ENCODE data around the gene ZAP70.
A peak's percentile ranks its signal among the peaks of the same experiment; 100 is the strongest.
"Not testable (repeated sequence)": the region's sequence is repeated elsewhere in the genome, so short reads cannot be mapped to it uniquely, and the experiment has no call there.

ZAP70 gene

GRCh38 chr2:97713296-97714083 is at the start of gene ZAP70:
ZAP70 (plus strand) TSS chr2:97713576; CDS start chr2:97724037, 10,461 bp downstream.
- DNase-seq: peak; percentile 74 to 81
- Mint-ChIP-seq H3K9me3 (no peaks in the 10 kb centered on the region), H3K27me3 (no peaks in the 10 kb centered on the region), H3K4me3 (peak within 1 kb of the TSS; percentile 92 to 98), H3K27ac (peak within 1 kb of the TSS; percentile 99), H3K4me1 (peaks cover 82% of the 10 kb centered on the region)
- ATAC-seq: peak; percentile 78

GRCh38 chr2:97663626-97663961 is 49.8 kb upstream of the ZAP70 start:
- Mint-ChIP-seq H3K27ac (peak overlapping the region; percentile 97 to 99), H3K9me3 (no peaks in the 10 kb centered on the region), H3K27me3 (no peaks in the 10 kb centered on the region), H3K4me3 (peak overlapping the region; percentile 90 to 93), H3K4me1 (peaks cover 44% of the 10 kb centered on the region)
- DNase-seq (no peak), ATAC-seq (peak; percentile 29)

GRCh38 chr2:97663962-97664635 is 49.3 kb upstream of the ZAP70 start, which contains the start of gene ACTR1B:
ACTR1B (minus strand) TSS chr2:97664044; CDS start chr2:97663890, 154 bp downstream.
- H3K4me3 Mint-ChIP-seq: peak within 1 kb of the TSS; percentile 91 to 93
- peaks cover 44% of the 10 kb centered on the region for H3K4me1 Mint-ChIP-seq
- peak; percentile 99 for DNase-seq
- H3K27me3 Mint-ChIP-seq: no peaks in the 10 kb centered on the region
- ATAC-seq: peak; percentile 81
- peak within 1 kb of the TSS; percentile 98 to 99 for H3K27ac Mint-ChIP-seq
- no peaks in the 10 kb centered on the region for H3K9me3 Mint-ChIP-seq

- H3K9me3 Mint-ChIP-seq: no peaks in the 10 kb centered on the region
- ATAC-seq (no peak), DNase-seq (no peak)
- H3K4me1 Mint-ChIP-seq: peaks cover 43% of the 10 kb centered on the region
- no peaks in the 10 kb centered on the region for H3K27me3 Mint-ChIP-seq
- peak overlapping the region; percentile 94 to 98 for H3K27ac Mint-ChIP-seq
- H3K4me3 Mint-ChIP-seq: peak overlapping the region; percentile 83 to 91
Observed at GRCh38 chr2:97664636-97664970, 48.8 kb upstream of the ZAP70 start.

GRCh38 chr2:97669448-97669847 is 43.9 kb upstream of the ZAP70 start, which contains the start of gene C2orf92:
C2orf92 (plus strand) TSS chr2:97669713; CDS start chr2:97669789, 76 bp downstream.
- ATAC-seq (no peak), DNase-seq (no peak)
- no peak within 1 kb of the TSS for H3K4me3 Mint-ChIP-seq
- peaks cover 34% of the 10 kb centered on the region for H3K4me1 Mint-ChIP-seq
- H3K9me3 Mint-ChIP-seq: no peaks in the 10 kb centered on the region
- H3K27me3 Mint-ChIP-seq: no peaks in the 10 kb centered on the region
- H3K27ac Mint-ChIP-seq: no peak within 1 kb of the TSS

GRCh38 chr2:97670471-97670870 is 42.9 kb upstream of the ZAP70 start:
- DNase-seq (no peak), ATAC-seq (no peak)
- no peaks in the 10 kb centered on the region for H3K27me3 Mint-ChIP-seq
- no peak overlapping the region for H3K4me3 Mint-ChIP-seq
- no peak overlapping the region for H3K27ac Mint-ChIP-seq
- no peaks in the 10 kb centered on the region for H3K9me3 Mint-ChIP-seq
- H3K4me1 Mint-ChIP-seq: peaks cover 34% of the 10 kb centered on the region

GRCh38 chr2:97671526-97671925 is 41.9 kb upstream of the ZAP70 start:
- Mint-ChIP-seq H3K27ac (no peak overlapping the region), H3K4me1 (peaks cover 45% of the 10 kb centered on the region), H3K4me3 (no peak overlapping the region), H3K9me3 (no peaks in the 10 kb centered on the region), H3K27me3 (no peaks in the 10 kb centered on the region)
- ATAC-seq: no peak
- DNase-seq: no peak

GRCh38 chr2:97672606-97673140 is 40.7 kb upstream of the ZAP70 start:
- not testable (repeated sequence) for ATAC-seq, DNase-seq, H3K9me3 Mint-ChIP-seq, H3K27me3 Mint-ChIP-seq
- H3K27ac Mint-ChIP-seq: peak overlapping the region; percentile 89 to 98
- peak overlapping the region; percentile 65 to 73 for H3K4me3 Mint-ChIP-seq
- peaks cover 53% of the 10 kb centered on the region for H3K4me1 Mint-ChIP-seq

GRCh38 chr2:97673182-97673914 is 40.0 kb upstream of the ZAP70 start:
- DNase-seq (peak; percentile 23 to 57), ATAC-seq (peak; percentile 78)
- Mint-ChIP-seq H3K4me1 (peaks cover 55% of the 10 kb centered on the region), H3K4me3 (peak overlapping the region; percentile 66 to 73), H3K27me3 (no peaks in the 10 kb centered on the region), H3K9me3 (no peaks in the 10 kb centered on the region), H3K27ac (peak overlapping the region; percentile 69 to 98)

- Mint-ChIP-seq H3K4me3 (peak overlapping the region; percentile 66 to 73), H3K27ac (peak overlapping the region; percentile 69 to 98)
- peak; percentile 39 to 81 for DNase-seq
Observed at GRCh38 chr2:97673915-97674283, 39.5 kb upstream of the ZAP70 start.

GRCh38 chr2:97675430-97676113 is 37.8 kb upstream of the ZAP70 start:
- H3K4me1 Mint-ChIP-seq: peaks cover 55% of the 10 kb centered on the region
- H3K27ac Mint-ChIP-seq: no peak overlapping the region
- no peaks in the 10 kb centered on the region for H3K9me3 Mint-ChIP-seq
- H3K27me3 Mint-ChIP-seq: no peaks in the 10 kb centered on the region
- no peak overlapping the region for H3K4me3 Mint-ChIP-seq
- DNase-seq (no peak), ATAC-seq (no peak)

More at GRCh38 chr2:97673915-97674283, 39.5 kb upstream of the ZAP70 start:
- ATAC-seq: peak; percentile 88
- Mint-ChIP-seq H3K9me3 (no peaks in the 10 kb centered on the region), H3K4me1 (peaks cover 55% of the 10 kb centered on the region), H3K27me3 (no peaks in the 10 kb centered on the region)

- Mint-ChIP-seq H3K9me3 (no peaks in the 10 kb centered on the region), H3K4me3 (peak overlapping the region; percentile 11 to 32), H3K4me1 (peaks cover 55% of the 10 kb centered on the region), H3K27ac (no peak overlapping the region), H3K27me3 (no peaks in the 10 kb centered on the region)
- ATAC-seq (peak; percentile 70), DNase-seq (no peak)
Observed at GRCh38 chr2:97676620-97677019, 36.8 kb upstream of the ZAP70 start.

- no peak overlapping the region for H3K4me3 Mint-ChIP-seq
- no peak overlapping the region for H3K27ac Mint-ChIP-seq
Observed at GRCh38 chr2:97677480-97677879, 35.9 kb upstream of the ZAP70 start.

GRCh38 chr2:97678298-97678697 is 35.1 kb upstream of the ZAP70 start:
- ATAC-seq: no peak
- H3K27me3 Mint-ChIP-seq: no peaks in the 10 kb centered on the region
- H3K27ac Mint-ChIP-seq: no peak overlapping the region
- DNase-seq: no peak
- H3K9me3 Mint-ChIP-seq: no peaks in the 10 kb centered on the region
- peaks cover 46% of the 10 kb centered on the region for H3K4me1 Mint-ChIP-seq
- no peak overlapping the region for H3K4me3 Mint-ChIP-seq

More at GRCh38 chr2:97677480-97677879, 35.9 kb upstream of the ZAP70 start:
- H3K9me3 Mint-ChIP-seq: no peaks in the 10 kb centered on the region
- DNase-seq: no peak
- H3K27me3 Mint-ChIP-seq: no peaks in the 10 kb centered on the region
- peaks cover 54% of the 10 kb centered on the region for H3K4me1 Mint-ChIP-seq
- no peak for ATAC-seq

GRCh38 chr2:97687235-97687634 is 26.1 kb upstream of the ZAP70 start:
- ATAC-seq (peak; percentile 75), DNase-seq (peak in 1 of 2 donors; percentile 44)
- not testable (repeated sequence) for H3K27ac Mint-ChIP-seq, H3K27me3 Mint-ChIP-seq, H3K9me3 Mint-ChIP-seq
- peak overlapping the region in 1 of 2 donors; percentile 21 for H3K4me3 Mint-ChIP-seq
- peaks cover 22% of the 10 kb centered on the region for H3K4me1 Mint-ChIP-seq
